Stomach (tissue), 4 donors: ENCODE results near the gene KRTAP10-10.

Source experiments
- EP300 ChIP-seq: sonication (generic); formaldehyde crosslinking; IDR thresholded peaks from one replicate; pipeline ENCODE4 v1.6.1; 2017; ENCODE audit warnings: antibody characterized with exemption
- POLR2A ChIP-seq, 4 donors: fragments of 450-650 bp; IDR thresholded peaks; one replicate each; pipeline ENCODE4 v1.6.1; 2016; ENCODE audit warnings: antibody characterized with exemption in 4 of 4, control low read depth in 2 of 4, mild to moderate bottlenecking in 1 of 4, moderate library complexity in 1 of 4
- POLR2AphosphoS5 ChIP-seq, 3 donors: sonication (generic); formaldehyde crosslinking; IDR thresholded peaks; one replicate each; pipeline ENCODE4 v1.6.1; 2016; ENCODE audit warnings: antibody characterized with exemption in 3 of 3

DNA sequence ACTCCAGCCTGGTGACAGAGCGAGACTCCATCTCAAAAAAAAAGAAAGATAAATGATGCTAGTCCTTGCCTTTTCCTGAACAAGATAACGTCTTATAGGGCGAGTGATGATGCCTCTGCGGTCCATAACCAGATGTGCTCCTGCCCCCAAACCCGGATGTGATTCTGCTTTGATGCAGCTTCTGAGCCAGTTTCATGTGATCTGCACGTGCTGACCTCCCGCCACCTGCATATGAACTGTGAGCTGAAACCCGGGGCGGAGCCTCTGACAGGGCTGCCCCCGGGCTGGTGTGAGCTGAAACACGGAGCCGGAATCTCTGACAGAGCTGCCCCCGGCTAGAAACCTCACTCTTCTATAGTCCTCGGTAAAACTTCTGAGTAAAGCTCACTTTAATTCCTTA is 16.0 kb downstream of the KRTAP10-10 start:
- TF ChIP-seq EP300: no peak
- no peak for TF ChIP-seq POLR2AphosphoS5 (IDR thresholded peaks at IDR 0.05)
- TF ChIP-seq POLR2A (IDR thresholded peaks at IDR 0.05): no peak
